Measurements from ENCODE around the gene RAPGEF5.

DNA sequence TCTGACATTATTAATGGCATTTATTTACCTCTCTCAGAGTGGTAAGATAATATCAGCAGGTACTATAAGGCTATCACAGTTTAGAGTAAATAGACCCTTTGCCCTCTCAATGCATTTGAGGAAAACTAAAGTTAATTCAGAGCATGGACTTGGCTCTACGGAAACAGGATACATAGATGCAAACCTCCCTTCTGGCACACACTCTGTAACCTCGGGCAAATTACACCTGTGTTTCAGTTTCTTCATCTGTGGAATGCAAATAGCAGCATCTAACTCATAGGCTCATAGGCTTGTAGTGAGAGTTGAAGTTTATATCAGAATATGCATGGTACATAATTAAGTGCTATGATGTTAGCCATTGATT lies 5.6 kb downstream of the RAPGEF5 start:
- TF ChIP-seq, protein P1, sequence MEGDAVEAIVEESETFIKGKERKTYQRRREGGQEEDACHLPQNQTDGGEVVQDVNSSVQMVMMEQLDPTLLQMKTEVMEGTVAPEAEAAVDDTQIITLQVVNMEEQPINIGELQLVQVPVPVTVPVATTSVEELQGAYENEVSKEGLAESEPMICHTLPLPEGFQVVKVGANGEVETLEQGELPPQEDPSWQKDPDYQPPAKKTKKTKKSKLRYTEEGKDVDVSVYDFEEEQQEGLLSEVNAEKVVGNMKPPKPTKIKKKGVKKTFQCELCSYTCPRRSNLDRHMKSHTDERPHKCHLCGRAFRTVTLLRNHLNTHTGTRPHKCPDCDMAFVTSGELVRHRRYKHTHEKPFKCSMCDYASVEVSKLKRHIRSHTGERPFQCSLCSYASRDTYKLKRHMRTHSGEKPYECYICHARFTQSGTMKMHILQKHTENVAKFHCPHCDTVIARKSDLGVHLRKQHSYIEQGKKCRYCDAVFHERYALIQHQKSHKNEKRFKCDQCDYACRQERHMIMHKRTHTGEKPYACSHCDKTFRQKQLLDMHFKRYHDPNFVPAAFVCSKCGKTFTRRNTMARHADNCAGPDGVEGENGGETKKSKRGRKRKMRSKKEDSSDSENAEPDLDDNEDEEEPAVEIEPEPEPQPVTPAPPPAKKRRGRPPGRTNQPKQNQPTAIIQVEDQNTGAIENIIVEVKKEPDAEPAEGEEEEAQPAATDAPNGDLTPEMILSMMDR (IDR thresholded peaks at IDR 0.05; ENCODE audit: low read length), result no peak
- no peak for TF ChIP-seq EZH2phosphoT487 (IDR thresholded peaks at IDR 0.05; ENCODE audit: low read length)
- TF ChIP-seq EZH2 (optimal IDR thresholded peaks at IDR 0.05; ENCODE audit: low read depth, low read length), result no peak
